HUDEP-2 (cell line): ENCODE results near the gene PFDN2.

Experiments used
- DNase-seq, 76 experiments: peaks; one replicate each; lab custom pipeline; 2025; ENCODE audit not compliant: unreplicated experiment in 76 of 76; lab: John Stamatoyannopoulos, UW

Gene PFDN2

GRCh38 chr1:161111527-161111926, 6.3 kb downstream of the PFDN2 start:
- no peak for DNase-seq

GRCh38 chr1:161111117-161111516, 6.7 kb downstream of the PFDN2 start:
- DNase-seq, result no peak

GRCh38 chr1:161106431-161106830, 11.4 kb downstream of the PFDN2 start:
- DNase-seq, result no peak

- DNase-seq, result no peak
Observed at GRCh38 chr1:161100556-161100955, 17.3 kb downstream of the PFDN2 start.

- no peak for DNase-seq
Observed at GRCh38 chr1:161099090-161099802, 18.6 kb downstream of the PFDN2 start.

GRCh38 chr1:161098210-161099068, 19.4 kb downstream of the PFDN2 start, which contains the start of gene KLHDC9:
TSS of gene KLHDC9 (plus strand) at chr1:161098361. CDS start at chr1:161098536, 175 bp downstream.
- DNase-seq, result peak in 12 of 76 experiments; percentile 6 to 38 (median 20)

- DNase-seq, result no peak
Observed at GRCh38 chr1:161096530-161096929, 21.3 kb downstream of the PFDN2 start.

- DNase-seq, result no peak
Observed at GRCh38 chr1:161096015-161096414, 21.8 kb downstream of the PFDN2 start.

- DNase-seq, result no peak
Observed at GRCh38 chr1:161095230-161095629, 22.6 kb downstream of the PFDN2 start.

GRCh38 chr1:161094481-161094880, 23.4 kb downstream of the PFDN2 start:
- DNase-seq, result no peak

- DNase-seq, result no peak
Observed at GRCh38 chr1:161092621-161093028, 25.2 kb downstream of the PFDN2 start.

- no peak for DNase-seq
Observed at GRCh38 chr1:161091796-161092507, 25.9 kb downstream of the PFDN2 start.

GRCh38 chr1:161091093-161091492, 26.7 kb downstream of the PFDN2 start:
- no peak for DNase-seq

- no peak for DNase-seq
Observed at GRCh38 chr1:161090617-161091016, 27.2 kb downstream of the PFDN2 start.

GRCh38 chr1:161089938-161090337, 27.9 kb downstream of the PFDN2 start:
- DNase-seq, result no peak

GRCh38 chr1:161089251-161089924, 28.4 kb downstream of the PFDN2 start, which contains the start of gene NECTIN4:
TSS of gene NECTIN4 (minus strand) at chr1:161089558. CDS start at chr1:161089296, 262 bp downstream.
- DNase-seq, result no peak

- DNase-seq, result no peak
Observed at GRCh38 chr1:161088587-161089110, 29.2 kb downstream of the PFDN2 start.

- DNase-seq, result no peak
Observed at GRCh38 chr1:161086457-161086856, 31.4 kb downstream of the PFDN2 start.

GRCh38 chr1:161085165-161085564, 32.7 kb downstream of the PFDN2 start:
- DNase-seq, result no peak

- no peak for DNase-seq
Observed at GRCh38 chr1:161084597-161084988, 33.2 kb downstream of the PFDN2 start.
